Measurements from ENCODE around the gene MCM5. TPM values are rescaled to one million over a fixed set of nuclear protein-coding genes. Genes with fewer than 3 reads are reported as not detected.

MCM5 gene
- total RNA-seq, 4 donors from 2014 or later: 11.6 to 26.6 (median 13.3) TPM

GRCh38 chr22:35424761-35425160 is 24.8 kb downstream of the MCM5 start:
- Histone ChIP-seq H3K27ac (no peak overlapping the region), H3K36me3 (peaks cover 0 to 8% (median 3%) of the 10 kb centered on the region in 4 donors), H3K27me3 (no peaks in the 10 kb centered on the region), H3K9me3 (no peaks in the 10 kb centered on the region), H3K4me3 (no peak overlapping the region), H3K4me1 (no peaks in the 10 kb centered on the region)
- WGBS, 2 donors (ENCODE audit: low coverage in 1 of 2): 84 to 92% methylated on average over 5 to 7 of the region's 7 CpGs
- in situ Hi-C loops (cut with MboI; ENCODE audit: low pct_ligation_motif_present in 1 of 4, low pct_unique_long_range_greater_than_20kb in 1 of 4, low sequenced_read_pairs in 3 of 4) (loop anchor here in 1 of 4 donors (25.0 kb wide), 2 partner anchors 313 to 688 kb away; no protein-coding TSS in a partner anchor), intact Hi-C loops (cut with DNase I; ENCODE audit: low total_unique reads) (no loop called here)
- TF ChIP-seq POLR2A (IDR thresholded peaks at IDR 0.05): no peak
- TF ChIP-seq EP300 (IDR thresholded peaks at IDR 0.05; ENCODE audit: low read depth): no peak
- TF ChIP-seq CTCF (IDR thresholded peaks at IDR 0.05): no peak
- no peak for TF ChIP-seq POLR2AphosphoS5 (IDR thresholded peaks at IDR 0.05)
- no peak for DNase-seq

- WGBS, 2 donors (ENCODE audit: low coverage in 1 of 2): 89 to 96% methylated on average over 3 to 7 of the region's 7 CpGs
- TF ChIP-seq EP300 (IDR thresholded peaks at IDR 0.05; ENCODE audit: low read depth) (no peak), CTCF (IDR thresholded peaks at IDR 0.05) (no peak), POLR2AphosphoS5 (IDR thresholded peaks at IDR 0.05) (no peak)
- Histone ChIP-seq H3K36me3 (peaks cover 0 to 5% (median 2%) of the 10 kb centered on the region in 4 donors), H3K9me3 (no peaks in the 10 kb centered on the region), H3K4me3 (no peak overlapping the region), H3K27ac (no peak overlapping the region), H3K4me1 (no peaks in the 10 kb centered on the region), H3K27me3 (no peaks in the 10 kb centered on the region)
- in situ Hi-C loops (cut with MboI; ENCODE audit: low pct_ligation_motif_present in 1 of 4, low pct_unique_long_range_greater_than_20kb in 1 of 4, low sequenced_read_pairs in 3 of 4): no loop called here
- intact Hi-C loops (cut with DNase I; ENCODE audit: low total_unique reads): no loop called here
- DNase-seq: no peak
Observed at GRCh38 chr22:35425546-35425945, 25.6 kb downstream of the MCM5 start.

- no peaks in the 10 kb centered on the region for H3K9me3 ChIP-seq
- no peak for DNase-seq
- no peak overlapping the region for H3K4me3 ChIP-seq
- H3K27ac ChIP-seq: no peak overlapping the region
- no peaks in the 10 kb centered on the region for H3K27me3 ChIP-seq
- in situ Hi-C loops (cut with MboI; ENCODE audit: low pct_ligation_motif_present in 1 of 4, low pct_unique_long_range_greater_than_20kb in 1 of 4, low sequenced_read_pairs in 3 of 4): no loop called here
- H3K4me1 ChIP-seq: peaks cover 2 to 3% (median 3%) of the 10 kb centered on the region in 4 donors
- peaks cover 0 to 5% (median 2%) of the 10 kb centered on the region in 4 donors for H3K36me3 ChIP-seq
- TF ChIP-seq POLR2AphosphoS5 (IDR thresholded peaks at IDR 0.05) (no peak), EP300 (IDR thresholded peaks at IDR 0.05; ENCODE audit: low read depth) (no peak), POLR2A (IDR thresholded peaks at IDR 0.05) (no peak), CTCF (IDR thresholded peaks at IDR 0.05) (no peak)
- WGBS, 2 donors (ENCODE audit: low coverage in 1 of 2): 89% methylated on average over 11 of the region's 11 CpGs; no CpG with 5 or more reads in 1 of the 2 donors
- intact Hi-C loops (cut with DNase I; ENCODE audit: low total_unique reads): no loop called here
Observed at GRCh38 chr22:35425971-35426800, 26.2 kb downstream of the MCM5 start.

- no peak overlapping the region for H3K27ac ChIP-seq
- 71 to 89% methylated on average over 4 to 5 of the region's 5 CpGs for WGBS, 2 donors (ENCODE audit: low coverage in 1 of 2)
- no peaks in the 10 kb centered on the region for H3K9me3 ChIP-seq
- DNase-seq: no peak
- in situ Hi-C loops (cut with MboI; ENCODE audit: low pct_ligation_motif_present in 1 of 4, low pct_unique_long_range_greater_than_20kb in 1 of 4, low sequenced_read_pairs in 3 of 4) (no loop called here), intact Hi-C loops (cut with DNase I; ENCODE audit: low total_unique reads) (no loop called here)
- H3K27me3 ChIP-seq: no peaks in the 10 kb centered on the region
- H3K4me1 ChIP-seq: peaks cover 7 to 9% (median 9%) of the 10 kb centered on the region in 4 donors
- TF ChIP-seq POLR2A (IDR thresholded peaks at IDR 0.05): no peak
- no peak for TF ChIP-seq EP300 (IDR thresholded peaks at IDR 0.05; ENCODE audit: low read depth)
- TF ChIP-seq POLR2AphosphoS5 (IDR thresholded peaks at IDR 0.05): no peak
- TF ChIP-seq CTCF (IDR thresholded peaks at IDR 0.05): no peak
- no peak overlapping the region for H3K4me3 ChIP-seq
- H3K36me3 ChIP-seq: peaks cover 0 to 5% (median 1%) of the 10 kb centered on the region in 4 donors
Observed at GRCh38 chr22:35426801-35427140, 26.8 kb downstream of the MCM5 start.

Measured in transverse colon (tissue), 4 donors.